AG09319 (cell line): ENCODE results near the gene QRICH1.

Source experiments
- DNase-seq: peaks from one replicate; pipeline ENCODE4 v3.0.0-alpha.2; 2010; ENCODE audit warnings: low read depth; ENCODE audit errors: extremely low read depth
- TF ChIP-seq, protein P1 (sequence below): IDR thresholded peaks from 2 replicates; pipeline ENCODE4 v1.5.1; 2011; ENCODE audit warnings: low read depth, mild to moderate bottlenecking, inconsistent platforms, low read length, moderate library complexity

Gene QRICH1

DNA sequence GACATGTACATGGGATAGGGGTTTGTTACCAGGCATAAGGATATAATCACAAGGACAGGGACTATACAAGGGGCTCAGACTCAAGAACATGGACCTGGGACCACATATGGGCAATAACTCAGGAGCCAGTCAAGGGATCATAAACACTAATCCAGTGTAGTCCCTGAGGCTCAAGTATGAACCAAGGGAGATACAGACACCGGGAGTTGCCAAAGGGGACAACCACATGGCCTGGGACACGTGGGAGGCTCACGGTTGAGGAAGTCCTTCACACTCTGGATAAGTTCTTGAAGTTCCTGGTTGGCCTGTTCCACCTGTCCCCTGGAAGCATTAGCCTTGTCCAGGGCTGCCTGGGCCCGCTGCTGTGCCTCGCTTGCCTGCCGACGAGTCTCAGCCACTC is 28.6 kb upstream of the QRICH1 start:
- DNase-seq, result no peak
- TF ChIP-seq, protein P1, sequence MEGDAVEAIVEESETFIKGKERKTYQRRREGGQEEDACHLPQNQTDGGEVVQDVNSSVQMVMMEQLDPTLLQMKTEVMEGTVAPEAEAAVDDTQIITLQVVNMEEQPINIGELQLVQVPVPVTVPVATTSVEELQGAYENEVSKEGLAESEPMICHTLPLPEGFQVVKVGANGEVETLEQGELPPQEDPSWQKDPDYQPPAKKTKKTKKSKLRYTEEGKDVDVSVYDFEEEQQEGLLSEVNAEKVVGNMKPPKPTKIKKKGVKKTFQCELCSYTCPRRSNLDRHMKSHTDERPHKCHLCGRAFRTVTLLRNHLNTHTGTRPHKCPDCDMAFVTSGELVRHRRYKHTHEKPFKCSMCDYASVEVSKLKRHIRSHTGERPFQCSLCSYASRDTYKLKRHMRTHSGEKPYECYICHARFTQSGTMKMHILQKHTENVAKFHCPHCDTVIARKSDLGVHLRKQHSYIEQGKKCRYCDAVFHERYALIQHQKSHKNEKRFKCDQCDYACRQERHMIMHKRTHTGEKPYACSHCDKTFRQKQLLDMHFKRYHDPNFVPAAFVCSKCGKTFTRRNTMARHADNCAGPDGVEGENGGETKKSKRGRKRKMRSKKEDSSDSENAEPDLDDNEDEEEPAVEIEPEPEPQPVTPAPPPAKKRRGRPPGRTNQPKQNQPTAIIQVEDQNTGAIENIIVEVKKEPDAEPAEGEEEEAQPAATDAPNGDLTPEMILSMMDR, result no peak

DNA sequence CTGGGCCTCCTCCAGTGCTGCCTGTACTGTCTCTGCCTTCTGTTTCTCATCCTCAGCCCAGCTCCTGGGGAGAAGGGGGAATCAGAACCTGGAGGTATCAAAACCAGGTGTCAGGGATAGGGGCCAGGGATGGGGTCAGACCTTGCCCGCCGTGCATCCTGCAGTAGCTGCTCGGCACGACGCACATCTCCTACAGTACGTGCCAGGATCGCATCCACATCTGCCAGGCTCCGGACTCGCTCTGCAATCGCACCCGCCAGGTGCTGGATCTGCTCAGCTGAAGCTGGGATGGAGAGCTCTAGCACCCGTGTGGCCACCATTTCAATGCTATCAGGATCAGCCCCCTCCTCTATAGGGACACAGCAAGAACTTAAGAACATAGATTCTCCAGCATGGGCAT is 28.2 kb upstream of the QRICH1 start:
- DNase-seq, result no peak
- TF ChIP-seq, protein P1, result no peak

DNA sequence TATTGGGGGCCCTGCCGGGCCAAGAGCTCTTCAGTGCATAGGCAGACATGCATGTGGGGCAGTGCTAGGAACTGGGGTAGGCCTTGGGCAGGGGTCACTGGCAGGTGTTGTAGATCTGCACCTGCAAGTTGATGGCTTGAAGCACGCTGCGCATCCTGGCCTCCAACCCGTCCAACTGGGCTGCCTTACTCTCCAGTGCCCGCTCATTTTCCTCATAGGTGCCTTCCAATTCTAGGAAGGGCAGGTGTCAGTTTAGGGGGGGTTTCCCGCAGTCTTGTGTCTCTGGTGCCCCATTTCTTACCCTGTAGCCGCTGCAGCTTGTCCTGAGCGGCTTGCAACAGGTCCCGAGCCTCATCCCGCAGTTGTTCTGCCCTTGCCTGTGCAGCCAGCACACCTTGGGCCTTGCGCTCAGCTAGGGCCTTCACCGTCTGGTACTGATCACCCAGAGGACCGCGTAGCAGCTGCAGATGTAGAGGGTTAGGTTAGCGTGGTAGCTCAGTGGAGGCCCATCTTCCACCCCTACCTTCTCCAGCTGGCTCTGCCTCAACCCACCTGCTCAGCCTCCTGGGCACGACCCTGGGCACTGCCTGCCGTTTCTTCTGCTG is 27.4 kb upstream of the QRICH1 start:
- TF ChIP-seq, protein P1, result no peak
- DNase-seq, result no peak

DNA sequence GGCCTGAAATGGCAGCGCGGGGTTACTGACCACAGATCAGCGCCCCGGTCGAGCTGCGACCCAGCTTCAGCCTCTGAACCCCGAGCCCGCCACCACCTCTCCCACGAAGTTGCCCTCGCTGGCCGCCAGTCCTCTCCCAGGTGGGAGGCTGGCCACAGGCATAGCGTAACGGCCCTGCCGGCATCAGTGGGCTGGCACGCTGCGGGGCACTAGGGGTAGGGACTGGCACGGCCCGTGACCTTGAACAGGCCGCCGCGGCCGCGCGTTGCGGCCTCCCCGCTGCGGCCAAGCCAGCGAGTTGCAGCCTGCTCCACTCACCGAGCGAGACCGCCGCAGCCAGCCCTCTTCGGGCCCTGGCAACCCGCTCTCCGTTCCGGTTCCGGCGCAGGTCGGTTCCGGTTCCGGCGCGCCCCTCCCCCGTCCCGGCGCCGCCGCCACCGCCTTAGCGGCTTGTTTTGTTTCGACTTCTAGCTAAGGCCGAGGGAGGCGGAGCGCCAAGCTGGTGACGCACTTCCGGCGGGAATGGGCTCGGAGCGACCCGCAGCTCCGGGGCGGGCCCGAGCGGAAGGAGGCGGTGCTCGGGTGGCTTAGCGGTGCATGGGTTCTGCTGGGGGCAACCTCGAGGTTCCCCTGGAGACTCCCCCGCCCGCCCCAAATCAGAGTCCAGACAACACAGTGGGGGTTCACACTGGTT is 26.7 kb upstream of the QRICH1 start, which contains the start of gene USP19:
USP19 (minus strand) TSS at position 386 of the 694 bp plus-strand sequence. CDS start 1,678 bp downstream, outside the sequence.
- peak; percentile 79 for DNase-seq
- TF ChIP-seq, protein P1, result no peak

DNA sequence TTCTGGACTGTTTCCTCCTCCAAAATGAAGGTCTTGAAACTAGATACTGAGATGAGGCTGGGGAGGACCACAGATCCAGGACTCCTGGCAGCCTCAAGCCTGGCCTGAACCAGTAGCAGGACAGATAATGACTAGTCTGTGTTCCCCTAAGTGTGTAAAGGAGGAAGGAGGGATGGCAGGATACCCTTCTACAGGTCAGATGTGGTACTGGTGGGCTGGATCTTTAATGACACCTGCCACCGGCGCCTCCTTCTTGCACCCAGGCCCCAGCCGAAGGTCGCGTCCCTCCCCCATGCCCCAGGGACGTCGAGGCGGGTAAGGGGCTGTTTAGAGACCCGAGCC is 26.2 kb upstream of the QRICH1 start:
- TF ChIP-seq, protein P1, result no peak
- DNase-seq, result no peak

DNA sequence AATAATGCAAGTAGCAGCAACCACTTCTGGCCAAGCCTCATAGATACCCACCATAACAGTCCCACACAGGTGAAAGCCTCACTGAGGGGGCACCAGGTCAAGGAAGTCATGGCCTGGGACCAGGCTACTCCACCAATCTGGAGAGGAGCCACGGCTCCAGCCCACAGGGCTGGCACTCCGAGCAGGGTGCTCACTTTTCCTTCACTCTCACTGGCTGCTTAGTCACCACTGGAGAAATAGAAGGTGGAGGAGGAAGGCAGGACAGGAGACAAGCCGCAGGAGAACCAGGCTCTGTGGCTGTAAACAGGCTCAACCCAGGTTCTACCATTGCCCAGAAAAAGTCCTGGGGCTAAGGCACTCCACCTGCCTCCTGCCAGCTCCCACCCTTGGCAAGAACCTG is 25.6 kb upstream of the QRICH1 start:
- TF ChIP-seq, protein P1, result no peak
- no peak for DNase-seq

DNA sequence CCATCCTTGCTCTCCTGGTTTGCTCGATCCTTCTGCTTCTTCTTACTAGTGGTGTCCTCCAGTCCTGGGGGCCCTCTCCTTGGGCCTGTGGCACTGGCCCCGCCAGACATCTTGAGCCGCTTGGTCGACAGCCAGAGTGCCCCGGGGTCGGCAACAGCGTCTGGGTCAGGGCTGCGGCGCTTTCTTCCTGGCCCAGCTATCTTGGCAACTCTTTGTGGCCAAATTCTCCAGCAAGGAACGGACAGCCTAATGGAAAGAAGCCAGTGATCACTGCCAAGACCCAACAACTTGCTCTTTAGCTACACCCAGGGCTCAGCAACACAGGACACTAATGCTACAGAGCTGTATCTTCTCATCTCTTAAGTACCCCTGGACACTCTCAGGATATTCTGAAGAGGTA is 25.2 kb upstream of the QRICH1 start:
- TF ChIP-seq, protein P1, result no peak
- no peak for DNase-seq
